NT2/D1 (cell line): ENCODE measurements around the gene RPS6KA2.

Experiments used
- YY1 ChIP-seq: IDR thresholded peaks from 2 replicates; pipeline ENCODE4 v1.6.1; 2011; ENCODE audit not compliant: insufficient read length, insufficient read depth
- ZNF274 ChIP-seq: IDR thresholded peaks from 2 replicates; pipeline ENCODE4 v1.6.1; 2011; ENCODE audit warnings: mild to moderate bottlenecking, low read depth, low read length

DNA sequence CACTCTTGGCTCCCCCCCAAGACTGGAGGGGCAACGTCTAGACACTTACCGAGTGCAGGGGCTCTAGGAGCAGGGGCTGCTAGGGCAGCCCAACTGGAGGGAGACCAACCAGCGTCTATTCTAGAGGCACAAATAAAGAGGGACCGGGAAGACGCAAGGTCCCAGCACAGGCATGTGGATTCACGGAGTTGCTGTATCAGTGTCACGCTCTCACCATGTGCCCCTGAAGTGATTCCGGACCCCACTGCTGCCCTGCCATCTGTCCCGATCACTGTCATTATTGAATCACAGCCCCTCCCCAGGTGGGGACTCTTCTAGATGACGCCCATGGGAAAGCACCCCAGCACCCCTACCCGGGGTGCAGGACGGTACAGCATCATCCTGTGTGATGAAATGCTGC, 94.7 kb downstream of the RPS6KA2 start:
- TF ChIP-seq ZNF274, result no peak
- no peak for TF ChIP-seq YY1
